Psoas muscle (tissue), 8 donors: Measurements from ENCODE around the gene TRIP10. TPM values are rescaled to one million over a fixed set of nuclear protein-coding genes. Genes with fewer than 3 reads are reported as not detected.

ENCODE experiments used
- ATAC-seq, 4 donors: fragments of 200-7000 bp; cut with Tn5 transposase; one replicate each; pipeline ENCODE4 v1.9.1; 2020; ENCODE audit warnings: moderate library complexity in 3 of 4, mild to moderate bottlenecking in 2 of 4
- DNase-seq, 2 donors: peaks; one replicate each; pipeline ENCODE4 v3.0.0-alpha.2; 2020
- H3K27ac ChIP-seq: fragments of 200-600 bp; one replicate; pipeline ENCODE4 v1.8.0; 2022
- H3K27me3 ChIP-seq, 3 donors: fragments of 200-600 bp in 1 of 3; one replicate each; pipeline versions ENCODE4 v1.6.1 to v1.8.0; 2013 to 2022; ENCODE audit warnings: low read length in 2 of 3, mild to moderate bottlenecking in 2 of 3, moderate library complexity in 1 of 3; ENCODE audit not compliant: insufficient read depth in 3 of 3
- H3K36me3 ChIP-seq, 2 donors: fragments of 200-600 bp in 1 of 2; one replicate each; pipeline versions ENCODE4 v1.6.1 to v1.8.0; 2013 to 2022; ENCODE audit warnings: low read depth in 1 of 2, mild to moderate bottlenecking in 1 of 2, moderate library complexity in 1 of 2; ENCODE audit not compliant: insufficient read depth in 1 of 2
- H3K4me1 ChIP-seq: fragments of 200-600 bp; one replicate; pipeline ENCODE4 v1.8.0; 2022
- H3K4me3 ChIP-seq: fragments of 200-600 bp; one replicate; pipeline ENCODE4 v1.8.0; 2022; ENCODE audit warnings: mild to moderate bottlenecking
- H3K9me3 ChIP-seq: fragments of 200-600 bp; one replicate; pipeline ENCODE4 v1.8.0; 2022
- WGBS, 3 donors: extraction: QIAGEN DNeasy Blood & Tissue Kit; methylation state at CpG; one replicate each; pipeline versions ENCODE4 v1.1.6 to v1.1.7; 2013; 5-methylcytosine and 5-hydroxymethylcytosine counted together
- intact Hi-C, 2 donors: fragments of 100-400 bp; cut with DNase I; formaldehyde crosslinking; loops; one replicate each; pipeline versions ENCODE4 v1.11.0 to v1.14.2; 2022
- polyA plus RNA-seq, 3 donors: library from polyadenylated mRNA; stranded (reverse); fragments of 200-250 nt; gene quantifications; one replicate each; pipeline ENCODE4 v1.2.3, GENCODE V29; 2013
- total RNA-seq, 4 donors: library from RNA; stranded (reverse); fragmentation: NEBNext Ultra II Directional in 2 of 4; extraction: Animal tissue kit (Norgen Biotek cat#: 25700) in 2 of 4; gene quantifications; one replicate each; pipeline versions ENCODE4 v1.2.1 to v1.2.4, GENCODE V29; 2021 to 2023
- TF ChIP-seq, protein P1 (sequence below): fragments of 200-600 bp; IDR thresholded peaks from one replicate; pipeline ENCODE4 v1.8.0; 2022; ENCODE audit warnings: antibody characterized with exemption
- donor health status: healthy with polysubstance abuse.
- donor health status: DM: no; HTN: no; CAD: no; lungs with moderate emphysema.
- donor health status: Bipolar disorder and iron deficiency.
- donor health status: healthy.
- donor health status: DM: yes; HTN: yes; CAD: no.
- donor health status: DM: no; HTN: no; CAD: no.
- donor health status: DM: no; HTN: no; CAD: no.
- donor health status: DM: yes; HTN: yes; CAD: no.

Gene TRIP10
- total and polyA plus RNA-seq, 7 donors: 104 to 297 (median 230) TPM

DNA sequence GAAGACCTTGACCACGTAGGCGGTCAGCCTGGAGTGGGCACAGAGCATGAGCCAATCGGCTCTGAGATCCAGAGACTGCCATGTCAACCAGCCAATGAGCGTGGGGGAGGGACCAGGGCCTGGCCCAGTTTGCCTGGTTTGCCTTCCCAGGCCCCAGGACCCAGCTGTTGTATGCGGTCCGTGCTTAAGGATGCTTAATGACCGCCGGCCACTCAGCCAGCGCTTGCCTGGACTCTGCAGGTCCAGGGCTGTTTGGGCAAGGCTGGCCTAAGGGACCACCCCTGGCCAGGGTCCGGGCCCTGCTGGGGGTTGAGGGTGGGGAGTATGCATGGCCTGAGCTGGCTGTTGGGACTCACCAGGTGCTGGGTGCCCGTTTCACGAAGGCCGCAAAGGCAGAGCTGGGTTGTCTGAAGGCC is 46.4 kb upstream of the TRIP10 start:
- no peak overlapping the region for H3K27ac ChIP-seq
- intact Hi-C loops: no loop called here
- no peaks in the 10 kb centered on the region for H3K36me3 ChIP-seq
- no peak for ATAC-seq
- H3K4me3 ChIP-seq: no peak overlapping the region
- H3K4me1 ChIP-seq: no peaks in the 10 kb centered on the region
- 77 to 86% (median 85%) methylated on average over 12 to 13 of the region's 13 CpGs for WGBS, 3 donors
- no peaks in the 10 kb centered on the region for H3K9me3 ChIP-seq
- TF ChIP-seq, protein P1, sequence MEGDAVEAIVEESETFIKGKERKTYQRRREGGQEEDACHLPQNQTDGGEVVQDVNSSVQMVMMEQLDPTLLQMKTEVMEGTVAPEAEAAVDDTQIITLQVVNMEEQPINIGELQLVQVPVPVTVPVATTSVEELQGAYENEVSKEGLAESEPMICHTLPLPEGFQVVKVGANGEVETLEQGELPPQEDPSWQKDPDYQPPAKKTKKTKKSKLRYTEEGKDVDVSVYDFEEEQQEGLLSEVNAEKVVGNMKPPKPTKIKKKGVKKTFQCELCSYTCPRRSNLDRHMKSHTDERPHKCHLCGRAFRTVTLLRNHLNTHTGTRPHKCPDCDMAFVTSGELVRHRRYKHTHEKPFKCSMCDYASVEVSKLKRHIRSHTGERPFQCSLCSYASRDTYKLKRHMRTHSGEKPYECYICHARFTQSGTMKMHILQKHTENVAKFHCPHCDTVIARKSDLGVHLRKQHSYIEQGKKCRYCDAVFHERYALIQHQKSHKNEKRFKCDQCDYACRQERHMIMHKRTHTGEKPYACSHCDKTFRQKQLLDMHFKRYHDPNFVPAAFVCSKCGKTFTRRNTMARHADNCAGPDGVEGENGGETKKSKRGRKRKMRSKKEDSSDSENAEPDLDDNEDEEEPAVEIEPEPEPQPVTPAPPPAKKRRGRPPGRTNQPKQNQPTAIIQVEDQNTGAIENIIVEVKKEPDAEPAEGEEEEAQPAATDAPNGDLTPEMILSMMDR: no peak
- H3K27me3 ChIP-seq: peaks cover 0 to 8% (median 0%) of the 10 kb centered on the region in 3 donors
- no peak for DNase-seq

DNA sequence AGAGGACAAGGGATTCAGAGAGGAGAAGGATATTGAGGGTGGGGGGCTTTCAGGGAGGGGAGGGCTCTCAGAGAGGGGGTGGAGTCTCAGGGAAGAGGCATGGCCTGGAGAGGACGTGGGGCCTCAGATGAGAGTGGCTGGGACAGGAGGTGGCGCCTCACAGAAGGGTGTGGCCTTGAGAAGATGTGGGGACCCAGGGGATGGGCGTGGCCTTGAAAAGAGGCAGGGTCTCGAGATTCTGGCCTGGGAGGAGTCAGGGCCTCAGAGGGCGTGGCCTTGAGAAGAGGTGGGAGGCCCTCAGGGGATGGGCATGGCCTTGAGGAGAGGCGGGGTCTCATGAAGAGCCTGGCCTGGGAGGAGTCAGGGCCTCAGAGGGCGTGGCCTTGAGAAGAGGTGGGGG is 45.8 kb upstream of the TRIP10 start:
- Histone ChIP-seq H3K9me3 (no peaks in the 10 kb centered on the region), H3K4me1 (no peaks in the 10 kb centered on the region), H3K27me3 (peaks cover 0 to 8% (median 0%) of the 10 kb centered on the region in 3 donors), H3K36me3 (no peaks in the 10 kb centered on the region), H3K27ac (no peak overlapping the region), H3K4me3 (no peak overlapping the region)
- 75 to 78% (median 75%) methylated on average over 5 to 7 of the region's 7 CpGs for WGBS, 3 donors
- intact Hi-C loops: no loop called here
- no peak for DNase-seq
- TF ChIP-seq, protein P1: no peak
- ATAC-seq: no peak

DNA sequence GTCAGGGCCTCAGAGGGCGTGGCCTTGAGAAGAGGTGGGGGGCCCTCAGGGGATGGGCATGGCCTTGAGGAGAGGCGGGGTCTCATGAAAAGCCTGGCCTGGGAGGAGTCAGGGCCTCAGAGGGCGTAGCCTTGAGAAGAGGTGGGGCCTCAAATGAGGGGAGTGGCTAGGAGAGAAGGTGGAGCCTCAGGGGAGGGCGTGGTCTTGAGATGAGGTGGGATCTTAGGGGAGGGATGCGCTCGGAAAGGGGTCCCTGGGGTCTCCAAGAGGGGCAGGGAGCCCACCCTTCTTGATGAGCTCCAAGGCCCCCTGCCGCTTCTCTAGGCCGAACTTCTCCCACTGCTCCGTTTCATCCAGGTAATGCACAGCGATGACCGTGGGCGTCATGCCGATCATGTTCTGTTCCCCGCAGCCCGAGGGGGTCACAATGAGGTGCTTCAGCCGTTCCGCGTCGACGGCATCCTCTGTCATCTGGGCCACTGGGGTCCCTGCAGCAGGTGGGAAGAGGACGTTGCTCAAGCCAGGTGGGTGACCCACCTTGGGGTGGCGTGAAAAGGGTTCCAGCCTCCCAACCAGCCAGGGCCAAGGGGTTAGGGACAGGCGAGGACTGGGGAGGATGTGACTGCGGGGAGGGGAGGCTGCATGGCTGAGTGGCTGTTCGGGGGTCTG is 45.2 kb upstream of the TRIP10 start:
- Histone ChIP-seq H3K4me1 (no peaks in the 10 kb centered on the region), H3K9me3 (no peaks in the 10 kb centered on the region), H3K27ac (no peak overlapping the region), H3K4me3 (no peak overlapping the region), H3K27me3 (peaks cover 0 to 8% (median 0%) of the 10 kb centered on the region in 3 donors), H3K36me3 (no peaks in the 10 kb centered on the region)
- intact Hi-C loops: no loop called here
- ATAC-seq: no peak
- TF ChIP-seq, protein P1: no peak
- DNase-seq: peak in 1 of 2 donors; percentile 46
- WGBS, 3 donors: 91 to 94% (median 92%) methylated on average over 23 to 24 of the region's 25 CpGs

DNA sequence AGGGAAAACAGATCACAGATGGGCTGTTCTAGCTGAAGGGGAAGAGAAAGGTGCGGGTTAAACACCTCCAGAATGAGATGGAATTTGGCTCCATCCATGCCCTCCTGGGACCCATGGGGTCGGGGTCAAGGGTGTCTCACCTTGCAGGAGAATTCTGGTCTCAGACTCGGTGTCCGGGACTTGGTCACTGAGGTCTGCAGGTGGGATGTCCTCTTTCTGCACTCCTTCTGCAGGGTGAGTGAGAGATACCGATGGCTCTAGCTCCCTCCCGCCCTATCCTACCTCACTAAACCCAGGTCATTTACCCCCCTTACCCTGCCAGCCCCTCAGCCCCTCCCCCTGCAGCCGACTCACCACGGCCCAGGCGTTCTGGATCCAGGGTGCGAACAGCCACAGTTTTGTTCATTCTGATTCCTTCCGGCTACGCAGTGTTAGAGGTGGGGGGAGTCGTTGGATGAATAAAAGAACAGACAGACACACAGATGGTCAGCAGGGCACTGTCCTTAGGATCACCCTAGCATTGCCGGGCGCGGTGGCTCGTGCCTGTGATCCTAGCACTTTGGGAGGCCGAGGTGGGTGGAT is 43.1 kb upstream of the TRIP10 start:
- TF ChIP-seq, protein P1: no peak
- Histone ChIP-seq H3K27ac (no peak overlapping the region), H3K27me3 (peaks cover 0 to 8% (median 0%) of the 10 kb centered on the region in 3 donors), H3K9me3 (no peaks in the 10 kb centered on the region), H3K4me1 (no peaks in the 10 kb centered on the region), H3K4me3 (no peak overlapping the region), H3K36me3 (no peaks in the 10 kb centered on the region)
- intact Hi-C loops: no loop called here
- WGBS, 3 donors: 70 to 73% (median 70%) methylated on average over 18 of the region's 18 CpGs
- DNase-seq: no peak
- no peak for ATAC-seq
